Stimulated activated CD4-positive, alpha-beta T cell treated with anti-CD3 and anti-CD28 coated beads, Interleukin-12 subunit alpha, Interleukin-12 subunit beta, amount 100 ng/mL, for 24 hours (primary cell): Measurements from ENCODE around the gene NEUROD4.
A peak's percentile ranks its signal among the peaks of the same experiment; 100 is the strongest.

Source experiments
- DNase-seq, 2 experiments: peaks; one replicate each; pipeline ENCODE4 v3.0.0-alpha.2; 2020; ENCODE audit warnings: low read depth in 2 of 2

NEUROD4 gene

GRCh38 chr12:55058776-55059175, 39.0 kb downstream of the NEUROD4 start:
- no peak for DNase-seq

- DNase-seq: peak in 1 of 2 experiments; percentile 28
Measured at GRCh38 chr12:55060470-55060869, 40.7 kb downstream of the NEUROD4 start.

DNA sequence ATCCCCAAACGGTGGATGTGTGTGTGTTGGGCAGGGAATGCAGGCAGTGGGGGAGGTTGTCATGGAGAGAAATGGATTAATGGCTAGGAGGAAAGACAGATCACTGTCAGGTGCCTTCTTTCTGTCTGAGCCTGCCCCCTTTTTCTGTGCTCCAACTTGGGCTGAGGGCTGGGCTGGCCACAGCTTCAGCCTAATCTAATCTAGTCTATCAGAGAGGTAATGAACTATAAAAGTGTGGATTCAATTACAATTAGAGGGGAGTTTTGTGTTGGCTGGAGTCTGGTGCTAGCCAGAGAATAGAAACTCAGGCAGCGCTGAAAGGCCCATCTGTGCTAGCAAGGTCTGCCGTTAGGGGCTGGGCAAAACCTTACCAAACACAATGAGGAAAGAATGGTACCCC, 41.2 kb downstream of the NEUROD4 start:
- no peak for DNase-seq

DNA sequence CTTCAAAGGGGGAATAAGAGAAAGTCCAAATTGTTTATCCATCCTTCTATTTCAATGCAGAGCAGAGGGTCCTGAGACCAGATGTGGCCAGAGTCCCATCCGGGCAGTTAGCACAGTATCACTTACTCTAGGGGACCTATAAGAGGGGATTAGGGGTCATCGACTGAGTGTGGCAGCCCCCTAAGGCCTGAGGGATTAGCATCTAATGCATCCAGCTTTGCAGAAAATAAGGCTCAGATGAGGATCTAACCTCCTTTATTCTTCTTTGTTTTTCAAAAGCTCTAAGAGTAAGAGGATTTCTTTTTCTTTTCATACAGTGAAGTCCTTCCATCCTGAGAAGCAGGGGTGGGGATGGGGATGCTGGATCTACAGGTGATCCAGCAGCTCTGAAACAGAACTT, 43.5 kb downstream of the NEUROD4 start:
- DNase-seq: no peak

- no peak for DNase-seq
Measured at GRCh38 chr12:55065535-55065934, 45.8 kb downstream of the NEUROD4 start.

- no peak for DNase-seq
Measured at GRCh38 chr12:55067701-55068100, 47.9 kb downstream of the NEUROD4 start.

- peak in 1 of 2 experiments; percentile 4 for DNase-seq
Measured at GRCh38 chr12:55068416-55069010, 48.7 kb downstream of the NEUROD4 start.

- DNase-seq: peak; percentile 61 to 67
Measured at GRCh38 chr12:55072083-55072482, 52.3 kb downstream of the NEUROD4 start.

GRCh38 chr12:55073043-55074022, 53.6 kb downstream of the NEUROD4 start:
- DNase-seq: peak; percentile 52 to 81

DNA sequence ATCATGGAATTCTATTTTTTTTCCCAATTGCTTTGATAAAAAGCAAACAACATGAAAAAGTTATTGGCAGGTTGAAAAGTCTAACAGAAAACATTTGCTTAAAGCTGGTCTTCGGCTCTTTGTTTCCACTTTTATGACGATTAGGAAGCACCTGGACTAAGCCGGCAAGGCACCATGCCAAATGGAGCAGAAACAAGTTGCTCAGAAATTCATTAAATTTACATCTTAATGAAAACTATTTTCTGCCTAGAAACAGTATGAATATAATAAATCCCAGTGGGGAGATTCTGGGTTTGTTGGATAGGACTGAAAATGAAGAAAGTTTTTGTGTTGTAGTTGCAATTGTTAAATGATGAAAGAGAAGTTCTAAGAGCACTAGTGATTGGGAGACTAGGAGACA, 55.0 kb downstream of the NEUROD4 start:
- DNase-seq: no peak
